GM18907 (cell line): Measurements from ENCODE around the gene RBMXL3.

Experiments used
- ATAC-seq: cut with Tn5 transposase; IDR thresholded peaks from one replicate; pipeline ENCODE4 v1.9.1; 2021; ENCODE audit warnings: mild to moderate bottlenecking, moderate library complexity; ENCODE audit not compliant: unreplicated experiment

RBMXL3 gene

DNA sequence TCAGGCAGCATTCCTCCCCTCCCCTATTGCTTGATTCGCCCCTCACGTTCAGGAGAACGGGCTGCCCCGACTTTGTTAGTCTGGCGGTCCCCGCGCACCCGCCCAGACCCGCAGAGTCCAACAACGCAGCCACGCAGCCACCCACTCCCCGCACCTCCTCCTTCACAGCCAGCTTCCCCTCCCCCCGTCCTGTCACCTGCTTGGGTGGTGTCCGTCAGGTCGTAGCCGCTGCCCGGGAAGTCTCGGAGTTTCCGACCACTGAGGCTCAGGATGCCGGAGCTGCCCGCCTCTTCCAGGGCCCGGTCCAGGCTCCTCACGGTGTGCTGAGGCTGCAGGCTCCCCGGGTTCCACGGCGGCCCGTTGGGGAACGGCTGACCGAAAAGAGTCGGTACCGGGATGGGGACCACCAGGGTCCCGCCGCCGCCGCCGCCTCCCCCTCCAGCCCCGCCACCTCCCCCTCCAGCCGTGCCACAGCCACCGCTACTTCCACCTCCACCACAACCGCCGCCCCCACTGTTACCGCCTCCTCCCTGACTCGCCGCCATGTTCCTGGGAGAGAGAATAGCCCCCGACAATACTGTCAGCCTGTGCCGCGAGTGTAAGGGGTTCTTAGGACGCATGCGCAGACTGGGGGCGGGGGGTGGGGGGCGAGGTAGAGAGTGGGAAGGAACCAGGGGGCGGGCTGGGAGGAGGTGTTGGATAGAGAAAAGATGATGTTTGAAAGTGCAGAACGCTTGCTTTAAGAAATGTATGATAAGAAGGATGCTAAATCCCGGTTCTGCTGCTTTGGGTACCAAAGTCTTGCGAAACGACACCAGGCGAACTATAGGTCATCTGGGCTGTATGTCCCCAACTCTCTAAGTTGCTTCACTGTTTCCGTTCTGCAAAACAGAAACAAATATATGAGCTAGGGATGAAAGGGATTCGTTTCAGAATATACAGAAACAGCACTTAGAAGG, 44.6 kb downstream of the RBMXL3 start, which contains the start of gene LRCH2:
Gene LRCH2, minus strand, starts transcription at position 600 of the 959 bp plus-strand sequence. Its CDS starts 55 bp downstream, at position 545.
- ATAC-seq, result no peak

DNA sequence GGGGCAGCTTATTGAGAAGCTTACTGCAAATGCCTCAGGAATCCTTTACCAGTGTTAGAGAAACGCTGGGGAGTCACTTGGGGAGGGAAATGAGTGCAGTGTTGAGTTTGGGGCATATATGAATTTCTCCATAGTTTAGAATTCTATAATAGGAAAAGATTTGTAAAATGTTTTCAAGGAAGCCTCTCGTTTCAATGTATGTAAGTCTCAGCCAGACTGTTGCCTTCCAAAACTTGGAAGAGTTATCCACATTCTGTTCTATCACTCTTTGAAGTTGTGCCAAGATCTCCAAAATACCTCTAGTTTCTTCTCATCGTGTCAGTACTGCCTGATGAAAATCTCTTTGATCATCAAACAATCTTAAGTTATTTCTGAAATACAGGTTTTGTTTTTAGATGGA, 45.3 kb downstream of the RBMXL3 start:
- ATAC-seq, result no peak

DNA sequence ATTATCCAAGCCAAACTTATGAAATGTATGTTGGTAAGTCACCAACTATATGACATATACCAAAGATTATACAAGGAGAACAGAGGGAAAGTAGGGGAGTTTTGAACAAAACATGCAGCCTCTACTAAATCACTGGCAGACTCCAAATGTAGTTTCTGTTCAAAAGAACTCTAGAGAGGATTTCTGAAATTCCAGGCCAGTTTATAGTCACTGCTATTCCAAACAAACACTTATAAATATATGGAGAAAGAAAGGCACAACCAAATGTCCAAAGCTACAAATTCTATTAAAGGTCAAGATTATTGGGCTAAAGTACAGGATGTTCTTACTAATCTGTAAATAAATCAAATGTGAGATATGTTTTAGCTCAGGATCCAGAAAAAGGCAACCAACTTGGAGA, 47.4 kb downstream of the RBMXL3 start:
- ATAC-seq, result no peak

- no peak for ATAC-seq
Measured at GRCh38 chrX:115237056-115237455, 47.8 kb downstream of the RBMXL3 start.
